Liver (tissue), 2 donors: ENCODE results near the gene TRIM26.

ENCODE experiments used
- RAD21 ChIP-seq, 2 donors: IDR thresholded peaks; 2 replicates each; pipeline ENCODE4 v1.6.1; 2016; ENCODE audit warnings: antibody characterized with exemption in 2 of 2, mild to moderate bottlenecking in 2 of 2
- YY1 ChIP-seq: IDR thresholded peaks from 2 replicates; pipeline ENCODE4 v1.6.1; 2016; ENCODE audit warnings: antibody characterized with exemption, mild to moderate bottlenecking
- donor health status: healthy.

GRCh38 chr6:30207619-30208295 lies 5.4 kb downstream of the TRIM26 start:
- TF ChIP-seq RAD21 (IDR thresholded peaks at IDR 0.05) (no peak), YY1 (no peak)
